T-helper 1 cell treated with Interleukin-12 subunit alpha and Interleukin-12 subunit beta and Interleukin-4 antibody, amounts not matched to agents 30 ng/mL and 1 ng/mL, for 36 hours (primary cell): ENCODE data around the gene CNST. TPM values are rescaled to one million over a fixed set of nuclear protein-coding genes. Genes with fewer than 3 reads are reported as not detected.

ENCODE experiments used
- intact Hi-C: fragments of 100-400 bp; cut with micrococcal nuclease; formaldehyde crosslinking; loops from one replicate; pipeline ENCODE4 v1.15.1; 2024
- total RNA-seq: library from RNA; stranded (reverse); gene quantifications from 2 replicates; pipeline ENCODE4 v1.2.3, GENCODE V29; 2022

CNST gene
- 32.5 and 33.7 TPM in 2 replicates for total RNA-seq

DNA sequence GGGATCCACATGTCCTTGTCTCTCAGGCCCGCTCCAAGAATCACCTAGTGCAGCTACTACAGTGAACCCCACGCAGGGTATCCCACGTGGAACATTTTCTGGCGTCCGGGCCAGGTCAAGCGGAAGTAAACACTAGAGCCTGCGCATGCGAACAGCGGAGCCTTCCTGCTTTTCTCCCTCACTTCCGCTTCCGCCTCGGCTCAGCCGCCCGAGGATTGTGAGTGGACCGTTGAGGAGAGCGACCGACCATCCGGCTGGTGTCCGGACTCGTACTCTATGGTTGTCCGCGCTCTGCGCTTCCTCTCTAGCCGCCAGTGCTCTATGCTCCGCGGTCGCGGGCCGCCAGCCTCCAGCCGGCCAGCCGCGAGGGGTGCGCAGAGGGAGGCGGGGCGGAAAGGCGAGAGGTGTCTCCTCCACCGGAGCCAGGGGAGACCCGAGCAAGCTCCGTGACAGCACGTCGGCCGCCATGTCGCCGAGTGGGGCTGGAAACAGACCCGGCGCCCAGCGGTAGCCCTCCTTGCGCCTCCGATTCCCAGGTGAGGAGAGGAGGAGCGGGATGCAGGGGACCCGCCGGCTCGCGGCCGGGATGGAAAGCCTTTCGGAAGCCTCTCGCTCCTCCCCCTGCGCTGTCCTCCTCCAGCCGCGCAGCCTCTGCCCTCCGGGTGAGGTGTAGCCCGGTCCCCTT, at the start of gene CNST, which contains the start of gene TFB2M:
Gene CNST (plus strand): TSS at position 329 of the 685 bp plus-strand sequence. CDS start 25,107 bp downstream, outside the sequence.
Gene TFB2M (minus strand): TSS at position 134 of the 685 bp plus-strand sequence. CDS start 123 bp downstream, at position 11.
- intact Hi-C loops, result loop anchor here (1.0 to 10.0 kb wide), 18 partner anchors 59 to 1914 kb away; partner anchors contain the start of genes COX20, KIF26B, SCCPDH and SMYD3

DNA sequence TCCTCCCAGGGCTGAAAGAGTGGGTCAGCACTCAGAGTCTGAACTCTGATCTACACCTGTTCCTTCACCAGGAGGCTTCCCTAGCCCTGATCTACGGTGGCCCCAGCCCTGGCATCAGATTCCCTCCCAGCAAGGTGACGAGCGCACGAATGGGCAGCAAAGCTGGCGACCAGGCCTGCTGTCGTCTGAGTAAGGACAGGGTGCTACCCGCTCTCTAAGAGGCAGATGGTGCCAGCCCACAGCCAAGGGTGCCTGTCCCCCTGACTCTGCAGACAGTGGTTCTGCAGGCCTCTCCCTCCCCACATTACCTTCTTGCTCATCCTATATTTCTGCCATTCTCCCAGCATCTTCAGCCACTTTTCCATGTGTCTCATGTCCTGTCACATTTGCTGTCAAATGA, 48.9 kb upstream of the CNST start:
- intact Hi-C loops, result no loop called here

- intact Hi-C loops, result no loop called here
Measured at GRCh38 chr1:246518456-246519205, 47.6 kb upstream of the CNST start.

GRCh38 chr1:246519514-246519913, 46.7 kb upstream of the CNST start:
- intact Hi-C loops, result no loop called here

GRCh38 chr1:246526380-246526779, 39.9 kb upstream of the CNST start:
- intact Hi-C loops, result no loop called here

DNA sequence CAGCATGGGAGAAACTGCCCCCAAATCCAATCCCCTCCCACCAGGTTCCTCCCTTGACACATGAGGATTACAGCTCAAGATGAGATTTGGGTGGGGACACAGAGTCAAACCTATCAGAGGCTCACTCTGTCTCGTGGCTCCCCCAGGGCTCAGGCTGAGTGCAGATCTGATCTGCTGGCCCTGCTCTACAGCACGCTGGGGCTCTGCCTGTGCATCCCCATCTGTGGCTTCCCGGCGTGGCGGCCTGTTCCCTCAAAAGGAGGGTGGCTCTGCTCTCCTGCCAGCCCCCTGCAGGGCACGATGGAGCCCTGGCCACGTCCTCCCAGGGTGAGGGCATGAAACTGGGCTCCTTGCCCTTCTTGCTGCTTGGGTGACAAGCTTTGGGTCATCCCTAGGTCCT, 39.3 kb upstream of the CNST start:
- intact Hi-C loops, result no loop called here

GRCh38 chr1:246527402-246528088, 38.7 kb upstream of the CNST start:
- intact Hi-C loops, result no loop called here

DNA sequence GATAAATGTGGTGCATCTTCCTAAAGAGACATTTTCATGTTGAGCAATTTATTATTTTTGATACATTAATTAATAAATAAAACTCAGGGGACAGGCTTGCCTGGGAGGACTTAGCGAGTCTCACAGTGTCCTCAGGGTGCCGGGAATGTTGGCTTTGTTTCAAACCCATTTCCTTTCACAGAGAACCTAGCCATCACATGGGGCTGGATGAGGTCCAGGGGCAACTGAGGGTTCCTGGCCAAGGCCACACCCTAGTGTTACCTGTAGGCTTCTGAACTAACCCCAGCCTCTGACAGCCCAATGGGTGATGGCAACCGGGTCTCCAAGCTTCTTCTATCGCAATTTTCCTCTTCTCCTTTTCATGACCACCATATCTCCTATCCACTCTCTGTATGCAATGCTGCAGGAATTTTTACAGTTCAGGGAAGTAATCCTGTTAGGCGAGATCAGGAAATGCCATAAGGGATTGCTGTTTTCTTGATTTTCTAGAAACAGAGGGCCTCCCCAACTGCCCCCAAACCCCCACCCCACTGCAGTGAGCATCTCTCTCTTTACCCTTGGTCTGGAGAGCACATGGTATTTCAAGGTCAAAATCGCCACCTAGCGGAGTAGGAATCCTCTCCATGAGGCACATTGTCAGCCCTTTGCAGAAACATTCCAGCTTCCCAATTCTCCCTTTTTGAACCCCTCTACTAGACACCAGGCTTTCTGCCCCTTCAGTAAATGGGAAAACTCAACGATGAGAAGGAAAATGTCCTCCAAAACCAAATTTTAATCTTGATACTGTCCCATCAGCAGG, 37.1 kb upstream of the CNST start:
- intact Hi-C loops, result no loop called here

- intact Hi-C loops, result no loop called here
Measured at GRCh38 chr1:246530482-246530881, 35.8 kb upstream of the CNST start.

DNA sequence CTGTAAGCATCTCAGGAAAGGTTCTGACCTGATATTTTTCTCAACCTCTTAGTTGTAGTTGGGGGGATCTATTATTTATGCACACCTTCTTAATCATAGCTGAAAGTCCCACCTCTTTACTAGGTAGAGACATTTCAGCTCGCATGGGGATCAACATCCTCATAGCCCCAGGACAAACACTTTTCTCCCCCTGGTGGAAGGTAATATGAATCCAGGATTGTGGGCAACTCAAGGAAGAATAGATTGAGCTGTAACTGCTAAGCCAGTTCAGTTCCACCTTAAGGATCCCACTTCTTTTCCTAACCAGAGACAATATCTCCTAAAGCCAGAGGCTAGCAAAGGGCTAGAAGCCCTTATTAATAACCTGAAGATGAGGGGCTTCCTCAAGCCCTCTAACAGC, 33.7 kb upstream of the CNST start:
- intact Hi-C loops, result loop anchor here (1.0 kb wide), 1 partner anchor 35 kb away; no protein-coding TSS in a partner anchor

DNA sequence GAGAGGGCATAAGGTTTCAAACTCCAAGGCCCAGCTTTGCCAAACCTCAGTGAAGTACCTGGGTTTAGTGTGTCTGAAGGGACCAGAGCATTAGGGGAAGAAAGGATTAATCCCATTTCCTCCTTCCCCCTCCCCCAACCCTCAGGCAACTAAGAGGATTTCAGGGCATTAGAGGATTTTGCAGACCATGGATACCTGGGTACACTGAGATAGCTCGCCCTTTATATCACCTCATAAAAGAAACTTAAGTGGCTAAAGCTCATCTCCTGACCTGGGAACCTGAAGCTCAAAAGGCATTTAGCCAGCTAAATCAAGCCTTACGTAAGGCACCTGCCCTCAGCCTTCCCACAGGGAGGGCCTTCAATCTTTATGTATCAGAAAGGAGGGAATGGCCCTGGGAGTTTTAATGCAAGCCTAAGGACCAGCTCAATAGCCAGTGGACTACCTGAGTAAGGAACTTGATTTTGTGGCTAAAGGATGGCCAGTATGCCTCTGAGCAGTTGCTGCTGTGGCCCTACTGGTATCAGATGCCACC, 32.8 kb upstream of the CNST start:
- intact Hi-C loops, result no loop called here

GRCh38 chr1:246534114-246534513, 32.1 kb upstream of the CNST start:
- intact Hi-C loops, result no loop called here

DNA sequence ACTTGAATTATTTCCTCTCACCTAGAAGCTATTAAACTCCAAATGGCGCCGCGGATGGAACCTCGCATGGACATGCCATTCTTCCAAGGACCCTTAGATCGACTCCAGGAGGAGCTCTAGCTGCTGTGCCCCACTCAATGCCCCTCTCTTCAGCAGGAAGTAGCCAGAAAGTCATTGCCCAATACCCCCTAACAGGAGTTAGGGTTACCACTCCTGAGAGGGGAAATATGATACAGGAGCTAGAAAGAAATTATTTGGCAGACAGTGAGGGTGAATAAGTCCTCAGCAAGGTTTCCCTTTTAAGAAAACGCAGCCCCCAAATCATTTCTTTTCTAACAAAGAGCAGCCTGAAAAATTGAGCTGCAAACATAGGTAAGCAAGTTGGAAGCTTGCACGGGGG, 28.8 kb upstream of the CNST start:
- intact Hi-C loops, result no loop called here

GRCh38 chr1:246537887-246538286, 28.4 kb upstream of the CNST start:
- intact Hi-C loops, result no loop called here

- intact Hi-C loops, result no loop called here
Measured at GRCh38 chr1:246540738-246541491, 25.3 kb upstream of the CNST start.

GRCh38 chr1:246544001-246544400, 22.3 kb upstream of the CNST start:
- intact Hi-C loops, result no loop called here

DNA sequence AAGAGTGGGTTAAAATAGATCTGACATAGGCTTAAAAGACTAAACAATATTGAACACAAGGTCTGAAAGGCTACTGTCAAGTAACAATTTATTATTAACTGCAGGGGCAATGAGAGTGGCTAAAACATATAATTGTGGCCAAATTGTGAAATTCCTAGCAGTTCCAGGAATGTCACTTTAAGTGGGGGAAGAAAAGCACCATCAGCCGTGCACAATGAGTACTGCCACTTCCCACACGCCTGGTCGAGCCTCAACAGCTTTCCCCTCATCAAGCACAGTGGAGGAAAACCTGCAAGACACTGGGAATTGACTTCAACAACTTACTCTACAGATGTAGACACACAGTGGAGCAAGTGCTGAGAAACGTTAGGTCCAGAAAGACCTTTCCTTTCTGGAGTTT, 16.6 kb upstream of the CNST start:
- intact Hi-C loops, result no loop called here

- intact Hi-C loops, result no loop called here
Measured at GRCh38 chr1:246550402-246550801, 15.9 kb upstream of the CNST start.

DNA sequence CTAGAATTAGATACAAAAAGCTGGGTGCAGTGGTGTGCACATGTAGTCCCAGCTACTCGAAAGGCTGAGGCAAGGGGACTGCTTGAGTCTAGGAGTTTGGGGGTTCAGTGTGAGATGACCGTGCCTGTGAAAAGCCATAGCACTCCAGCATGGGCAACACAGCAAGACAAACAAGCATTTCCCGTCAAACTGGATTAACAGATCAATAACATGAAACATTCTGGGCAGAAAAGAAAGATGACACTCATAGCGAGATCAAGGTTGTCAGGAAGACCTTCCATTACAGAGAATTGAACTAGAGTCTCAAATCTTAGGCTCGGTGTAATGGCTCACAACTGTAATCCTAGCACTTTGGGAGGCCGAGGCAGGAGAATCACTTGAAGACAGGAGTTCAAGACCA, 14.1 kb upstream of the CNST start:
- intact Hi-C loops, result no loop called here

- intact Hi-C loops, result no loop called here
Measured at GRCh38 chr1:246554201-246554600, 12.1 kb upstream of the CNST start.
